ENCODE measurements around the gene GAS6.

GAS6 gene

DNA sequence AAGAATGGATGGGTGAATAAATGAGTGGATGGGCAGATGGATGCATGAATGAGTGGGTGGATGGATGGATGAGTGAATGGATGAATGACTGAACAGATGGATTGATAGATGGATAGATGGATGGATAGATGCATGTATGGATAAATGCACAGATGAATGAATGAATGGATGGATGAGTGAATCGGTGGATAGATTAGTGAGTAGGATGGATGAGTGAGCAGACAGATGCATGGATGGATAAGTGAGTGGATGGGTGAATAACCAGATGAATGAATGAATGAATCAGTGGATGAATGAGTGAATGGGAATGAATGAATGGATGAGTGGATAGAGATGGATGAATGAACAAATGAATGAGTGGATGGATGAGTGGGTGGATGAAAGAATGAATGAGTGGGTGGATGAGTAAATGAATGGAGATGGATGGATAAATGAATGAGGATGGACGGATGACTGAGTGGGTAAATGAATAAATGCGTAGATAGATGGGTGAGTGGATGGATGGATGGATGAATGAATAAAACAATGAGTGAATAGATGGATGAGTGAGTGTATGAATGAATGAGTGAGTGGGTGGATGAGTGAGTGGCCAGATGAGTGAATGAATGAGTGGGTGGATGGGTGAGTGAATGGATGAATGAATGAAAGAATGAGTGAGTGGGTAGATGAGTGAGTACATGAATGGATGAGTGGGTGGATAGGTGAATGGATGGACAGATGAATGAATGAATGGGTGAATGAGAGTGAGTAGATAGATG, 13.0 kb downstream of the GAS6 start (continued):
- TF ChIP-seq ZNF426 (tag by site-specific recombination; IDR thresholded peaks at IDR 0.05) (no peak), ZNF157 (tag by site-specific recombination; IDR thresholded peaks at IDR 0.05) (no peak), EGR2 (tag by site-specific recombination; IDR thresholded peaks at IDR 0.05; ENCODE audit: low read depth) (peak; percentile 98), ZNF571 (tag by site-specific recombination; IDR thresholded peaks at IDR 0.05) (0 out of 2 replicates have a peak, but pooled peaks have one; percentile 37), ZNF24 (tag by site-specific recombination; IDR thresholded peaks at IDR 0.05) (peak; percentile 85), ZFHX2 (tag by site-specific recombination; conservative IDR thresholded peaks at IDR 0.05) (peak; percentile 98), YY2 (tag by site-specific recombination; IDR thresholded peaks at IDR 0.05) (no peak)
- TF ChIP-seq, protein P1, sequence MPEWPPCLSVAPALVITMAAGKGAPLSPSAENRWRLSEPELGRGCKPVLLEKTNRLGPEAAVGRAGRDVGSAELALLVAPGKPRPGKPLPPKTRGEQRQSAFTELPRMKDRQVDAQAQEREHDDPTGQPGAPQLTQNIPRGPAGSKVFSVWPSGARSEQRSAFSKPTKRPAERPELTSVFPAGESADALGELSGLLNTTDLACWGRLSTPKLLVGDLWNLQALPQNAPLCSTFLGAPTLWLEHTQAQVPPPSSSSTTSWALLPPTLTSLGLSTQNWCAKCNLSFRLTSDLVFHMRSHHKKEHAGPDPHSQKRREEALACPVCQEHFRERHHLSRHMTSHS (tag by site-specific recombination; IDR thresholded peaks at IDR 0.05), result no peak
- TF ChIP-seq, protein P2, sequence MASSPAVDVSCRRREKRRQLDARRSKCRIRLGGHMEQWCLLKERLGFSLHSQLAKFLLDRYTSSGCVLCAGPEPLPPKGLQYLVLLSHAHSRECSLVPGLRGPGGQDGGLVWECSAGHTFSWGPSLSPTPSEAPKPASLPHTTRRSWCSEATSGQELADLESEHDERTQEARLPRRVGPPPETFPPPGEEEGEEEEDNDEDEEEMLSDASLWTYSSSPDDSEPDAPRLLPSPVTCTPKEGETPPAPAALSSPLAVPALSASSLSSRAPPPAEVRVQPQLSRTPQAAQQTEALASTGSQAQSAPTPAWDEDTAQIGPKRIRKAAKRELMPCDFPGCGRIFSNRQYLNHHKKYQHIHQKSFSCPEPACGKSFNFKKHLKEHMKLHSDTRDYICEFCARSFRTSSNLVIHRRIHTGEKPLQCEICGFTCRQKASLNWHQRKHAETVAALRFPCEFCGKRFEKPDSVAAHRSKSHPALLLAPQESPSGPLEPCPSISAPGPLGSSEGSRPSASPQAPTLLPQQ (tag by site-specific recombination; IDR thresholded peaks at IDR 0.05), result no peak
- TF ChIP-seq, protein P3, sequence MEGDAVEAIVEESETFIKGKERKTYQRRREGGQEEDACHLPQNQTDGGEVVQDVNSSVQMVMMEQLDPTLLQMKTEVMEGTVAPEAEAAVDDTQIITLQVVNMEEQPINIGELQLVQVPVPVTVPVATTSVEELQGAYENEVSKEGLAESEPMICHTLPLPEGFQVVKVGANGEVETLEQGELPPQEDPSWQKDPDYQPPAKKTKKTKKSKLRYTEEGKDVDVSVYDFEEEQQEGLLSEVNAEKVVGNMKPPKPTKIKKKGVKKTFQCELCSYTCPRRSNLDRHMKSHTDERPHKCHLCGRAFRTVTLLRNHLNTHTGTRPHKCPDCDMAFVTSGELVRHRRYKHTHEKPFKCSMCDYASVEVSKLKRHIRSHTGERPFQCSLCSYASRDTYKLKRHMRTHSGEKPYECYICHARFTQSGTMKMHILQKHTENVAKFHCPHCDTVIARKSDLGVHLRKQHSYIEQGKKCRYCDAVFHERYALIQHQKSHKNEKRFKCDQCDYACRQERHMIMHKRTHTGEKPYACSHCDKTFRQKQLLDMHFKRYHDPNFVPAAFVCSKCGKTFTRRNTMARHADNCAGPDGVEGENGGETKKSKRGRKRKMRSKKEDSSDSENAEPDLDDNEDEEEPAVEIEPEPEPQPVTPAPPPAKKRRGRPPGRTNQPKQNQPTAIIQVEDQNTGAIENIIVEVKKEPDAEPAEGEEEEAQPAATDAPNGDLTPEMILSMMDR (tag by site-specific recombination; IDR thresholded peaks at IDR 0.05), result no peak
- TF ChIP-seq, protein P4, sequence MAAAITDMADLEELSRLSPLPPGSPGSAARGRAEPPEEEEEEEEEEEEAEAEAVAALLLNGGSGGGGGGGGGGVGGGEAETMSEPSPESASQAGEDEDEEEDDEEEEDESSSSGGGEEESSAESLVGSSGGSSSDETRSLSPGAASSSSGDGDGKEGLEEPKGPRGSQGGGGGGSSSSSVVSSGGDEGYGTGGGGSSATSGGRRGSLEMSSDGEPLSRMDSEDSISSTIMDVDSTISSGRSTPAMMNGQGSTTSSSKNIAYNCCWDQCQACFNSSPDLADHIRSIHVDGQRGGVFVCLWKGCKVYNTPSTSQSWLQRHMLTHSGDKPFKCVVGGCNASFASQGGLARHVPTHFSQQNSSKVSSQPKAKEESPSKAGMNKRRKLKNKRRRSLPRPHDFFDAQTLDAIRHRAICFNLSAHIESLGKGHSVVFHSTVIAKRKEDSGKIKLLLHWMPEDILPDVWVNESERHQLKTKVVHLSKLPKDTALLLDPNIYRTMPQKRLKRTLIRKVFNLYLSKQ (tag by site-specific recombination; IDR thresholded peaks at IDR 0.05; ENCODE audit: borderline replicate concordance), result no peak

DNA sequence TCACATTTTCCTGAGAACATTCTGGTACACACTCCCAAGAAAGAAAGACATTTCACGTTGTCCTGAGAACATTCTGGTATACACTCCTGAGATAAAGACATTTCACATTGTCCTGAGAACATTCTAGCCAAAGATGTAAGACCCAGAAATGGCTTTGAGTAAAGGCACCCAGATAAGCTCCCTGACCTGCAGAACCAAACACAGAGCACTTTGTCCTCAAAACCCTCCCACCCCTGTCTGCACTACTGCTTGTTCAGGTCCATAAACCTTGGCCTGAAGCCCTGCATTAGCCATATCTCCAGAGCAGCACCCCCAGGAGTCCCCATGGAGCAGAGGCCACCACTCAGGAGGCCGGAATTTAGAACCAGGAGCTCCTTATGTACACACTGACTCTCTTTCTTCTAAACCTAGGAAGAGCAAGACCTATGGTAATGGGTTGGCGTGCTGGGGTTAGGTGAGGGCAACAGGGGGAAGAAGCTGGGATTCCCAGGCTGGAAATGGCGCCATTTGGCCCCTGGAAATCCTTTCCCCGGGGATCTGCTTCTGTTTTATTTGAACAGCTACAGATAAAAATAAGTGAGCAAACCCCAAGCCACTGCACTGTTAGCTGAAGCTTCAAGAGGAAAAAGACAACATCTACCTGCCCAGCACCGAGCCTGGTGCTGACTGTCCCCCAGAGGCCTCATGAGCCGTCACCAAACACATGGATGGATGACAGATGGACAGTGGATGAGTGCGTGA, 13.7 kb downstream of the GAS6 start:
- ChIA-PET POLR2A (no interaction called here), CTCF (interaction anchor here (0.9 kb wide), 1 partner anchor 36 kb away, joined by 4 read pairs; no protein-coding TSS in a partner anchor)
- H3K27ac ChIP-seq (ENCODE audit: extremely low read depth, low read depth, low read length), result no peak overlapping the region
- TF ChIP-seq RBAK (tag by site-specific recombination; IDR thresholded peaks at IDR 0.05), result no peak
- TF ChIP-seq GLIS1 (tag by site-specific recombination; IDR thresholded peaks at IDR 0.05), result peak; percentile 49; the same call in 1 of the 2 replicates
- H3K36me3 ChIP-seq (ENCODE audit: control insufficient read depth in 2 of 2, insufficient read depth in 1 of 2, low read length in 2 of 2), result peaks cover 0 to 3% of the 10 kb centered on the region in 2 experiments; a peak in 1 of 3 replicates
- H3K4me3 ChIP-seq (ENCODE audit: low read depth, low read length), result no peak overlapping the region
- H3K9me3 ChIP-seq (ENCODE audit: control insufficient read depth, insufficient read depth, low read depth, low read length), result no peaks in the 10 kb centered on the region
- no peaks in the 10 kb centered on the region for H3K4me1 ChIP-seq (ENCODE audit: control insufficient read depth, insufficient read depth, low read length)

DNA sequence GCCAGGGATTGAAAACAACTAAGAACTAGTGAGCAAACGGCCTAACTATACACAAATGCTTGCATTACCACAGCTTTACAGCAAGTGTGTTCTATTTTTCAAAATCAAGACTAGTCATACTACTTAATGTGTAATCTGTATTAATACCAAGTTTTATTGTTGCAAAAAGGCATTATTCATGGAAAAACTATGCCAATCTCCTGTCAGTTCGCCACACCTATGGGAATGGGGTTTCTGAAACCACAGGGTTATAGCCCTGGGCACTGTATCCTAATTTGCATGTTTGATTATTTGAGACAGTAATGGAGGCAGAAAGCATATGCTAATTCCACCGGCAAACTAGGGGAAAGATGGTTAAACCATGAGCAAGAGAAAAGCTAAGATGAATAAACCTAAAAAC, 14.3 kb downstream of the GAS6 start:
- CTCF ChIA-PET, result interaction anchor here (0.9 kb wide), 1 partner anchor 35 kb away, joined by 4 read pairs; no protein-coding TSS in a partner anchor
- no peak for TF ChIP-seq ZNF621 (tag by site-specific recombination; IDR thresholded peaks at IDR 0.05)
- no peak for TF ChIP-seq ZNF677 (tag by site-specific recombination; IDR thresholded peaks at IDR 0.05)
- TF ChIP-seq, protein P5, sequence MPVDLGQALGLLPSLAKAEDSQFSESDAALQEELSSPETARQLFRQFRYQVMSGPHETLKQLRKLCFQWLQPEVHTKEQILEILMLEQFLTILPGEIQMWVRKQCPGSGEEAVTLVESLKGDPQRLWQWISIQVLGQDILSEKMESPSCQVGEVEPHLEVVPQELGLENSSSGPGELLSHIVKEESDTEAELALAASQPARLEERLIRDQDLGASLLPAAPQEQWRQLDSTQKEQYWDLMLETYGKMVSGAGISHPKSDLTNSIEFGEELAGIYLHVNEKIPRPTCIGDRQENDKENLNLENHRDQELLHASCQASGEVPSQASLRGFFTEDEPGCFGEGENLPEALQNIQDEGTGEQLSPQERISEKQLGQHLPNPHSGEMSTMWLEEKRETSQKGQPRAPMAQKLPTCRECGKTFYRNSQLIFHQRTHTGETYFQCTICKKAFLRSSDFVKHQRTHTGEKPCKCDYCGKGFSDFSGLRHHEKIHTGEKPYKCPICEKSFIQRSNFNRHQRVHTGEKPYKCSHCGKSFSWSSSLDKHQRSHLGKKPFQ (tag by site-specific recombination; IDR thresholded peaks at IDR 0.05), result no peak
- TF ChIP-seq, protein P6, sequence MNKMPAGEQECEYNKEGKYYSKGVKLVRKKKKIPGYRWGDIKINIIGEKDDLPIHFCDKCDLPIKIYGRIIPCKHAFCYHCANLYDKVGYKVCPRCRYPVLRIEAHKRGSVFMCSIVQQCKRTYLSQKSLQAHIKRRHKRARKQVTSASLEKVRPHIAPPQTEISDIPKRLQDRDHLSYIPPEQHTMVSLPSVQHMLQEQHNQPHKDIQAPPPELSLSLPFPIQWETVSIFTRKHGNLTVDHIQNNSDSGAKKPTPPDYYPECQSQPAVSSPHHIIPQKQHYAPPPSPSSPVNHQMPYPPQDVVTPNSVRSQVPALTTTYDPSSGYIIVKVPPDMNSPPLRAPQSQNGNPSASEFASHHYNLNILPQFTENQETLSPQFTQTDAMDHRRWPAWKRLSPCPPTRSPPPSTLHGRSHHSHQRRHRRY (tag by site-specific recombination; IDR thresholded peaks at IDR 0.05), result no peak
- TF ChIP-seq ZNF121 (tag by site-specific recombination; IDR thresholded peaks at IDR 0.05), result no peak
- TF ChIP-seq, protein P7, sequence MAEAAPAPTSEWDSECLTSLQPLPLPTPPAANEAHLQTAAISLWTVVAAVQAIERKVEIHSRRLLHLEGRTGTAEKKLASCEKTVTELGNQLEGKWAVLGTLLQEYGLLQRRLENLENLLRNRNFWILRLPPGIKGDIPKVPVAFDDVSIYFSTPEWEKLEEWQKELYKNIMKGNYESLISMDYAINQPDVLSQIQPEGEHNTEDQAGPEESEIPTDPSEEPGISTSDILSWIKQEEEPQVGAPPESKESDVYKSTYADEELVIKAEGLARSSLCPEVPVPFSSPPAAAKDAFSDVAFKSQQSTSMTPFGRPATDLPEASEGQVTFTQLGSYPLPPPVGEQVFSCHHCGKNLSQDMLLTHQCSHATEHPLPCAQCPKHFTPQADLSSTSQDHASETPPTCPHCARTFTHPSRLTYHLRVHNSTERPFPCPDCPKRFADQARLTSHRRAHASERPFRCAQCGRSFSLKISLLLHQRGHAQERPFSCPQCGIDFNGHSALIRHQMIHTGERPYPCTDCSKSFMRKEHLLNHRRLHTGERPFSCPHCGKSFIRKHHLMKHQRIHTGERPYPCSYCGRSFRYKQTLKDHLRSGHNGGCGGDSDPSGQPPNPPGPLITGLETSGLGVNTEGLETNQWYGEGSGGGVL (tag by site-specific recombination; IDR thresholded peaks at IDR 0.05), result no peak

More for the DNA sequence above, 14.3 kb downstream of the GAS6 start:
- Histone ChIP-seq H3K36me3 (ENCODE audit: control insufficient read depth in 2 of 2, insufficient read depth in 1 of 2, low read length in 2 of 2) (peaks cover 0 to 3% of the 10 kb centered on the region in 2 experiments; a peak in 1 of 3 replicates), H3K4me1 (ENCODE audit: control insufficient read depth, insufficient read depth, low read length) (no peaks in the 10 kb centered on the region), H3K9me3 (ENCODE audit: control insufficient read depth, insufficient read depth, low read depth, low read length) (no peaks in the 10 kb centered on the region), H3K27ac (ENCODE audit: extremely low read depth, low read depth, low read length) (no peak overlapping the region), H3K4me3 (ENCODE audit: low read depth, low read length) (no peak overlapping the region)
- POLR2A ChIA-PET, result no interaction called here

All from HEK293 (cell line).